H1 (cell line): ENCODE results near the gene PHLDA3. TPM values are rescaled to one million over a fixed set of nuclear protein-coding genes. Genes with fewer than 3 reads are reported as not detected.

Experiments used
- CTCF ChIA-PET: fragments of 300-600 bp; sonication (Branson Sonifier 250); formaldehyde crosslinking; loops from one replicate; lab custom pipeline; 2021; ENCODE audit not compliant: partially characterized antibody; lab: Charles Lee
- POLR2A ChIA-PET: fragments of 300-600 bp; sonication (Branson Sonifier 250); formaldehyde crosslinking; loops from one replicate; lab custom pipeline; 2021; ENCODE audit warnings: inconsistent platforms; ENCODE audit not compliant: partially characterized antibody; lab: Charles Lee
- DNase-seq, 2 experiments: peaks; one replicate each; pipeline versions ENCODE4 v3.0.0 to v3.0.0-alpha.2; 2010 to 2022; ENCODE audit warnings: low spot score in 2 of 2, low read depth in 1 of 2, mixed read lengths in 1 of 2
- FAIRE-seq: peaks from 2 replicates; lab custom pipeline; 2011; peaks lifted over from hg19 to GRCh38; lab: Jason Lieb, UNC
- H2AFZ ChIP-seq: 2 replicates; pipeline ENCODE4 v1.8.1; 2012; ENCODE audit warnings: low read length, inconsistent platforms
- H2AK5ac ChIP-seq: 2 replicates; pipeline ENCODE4 v1.6.1; 2013; ENCODE audit warnings: low read depth, low read length
- H2BK120ac ChIP-seq: replicated peaks from 2 replicates; pipeline ENCODE3; 2013; ENCODE audit warnings: low read depth, low read length, inconsistent platforms
- H2BK12ac ChIP-seq: 2 replicates; pipeline ENCODE4 v1.6.1; 2013; ENCODE audit warnings: low read depth, low read length
- H2BK15ac ChIP-seq: 2 replicates; pipeline ENCODE4 v1.6.1; 2013; ENCODE audit warnings: low read length
- H2BK20ac ChIP-seq: 2 replicates; pipeline ENCODE4 v1.6.1; 2013; ENCODE audit warnings: low read length
- H2BK5ac ChIP-seq: 2 replicates; pipeline ENCODE4 v1.6.1; 2013; ENCODE audit warnings: low read depth, low read length
- H3K14ac ChIP-seq: 2 replicates; pipeline ENCODE4 v1.6.1; 2013; ENCODE audit warnings: inconsistent platforms; ENCODE audit not compliant: insufficient read length
- H3K18ac ChIP-seq: 2 replicates; pipeline ENCODE4 v1.6.1; 2013; ENCODE audit warnings: low read length; ENCODE audit errors: extremely low read depth
- H3K23ac ChIP-seq: 2 replicates; pipeline ENCODE4 v1.6.1; 2013; ENCODE audit warnings: inconsistent platforms; ENCODE audit not compliant: insufficient read length
- H3K23me2 ChIP-seq: 2 replicates; pipeline ENCODE4 v1.6.1; 2013; ENCODE audit warnings: low read depth, low read length
- H3K27ac ChIP-seq: 2 replicates; pipeline ENCODE4 v1.6.1; 2011; ENCODE audit warnings: low read depth, low read length, inconsistent platforms
- H3K27me3 ChIP-seq, 4 experiments: replicated peaks in 1 of 4; 1 replicate in 1 of 4; 2 replicates in 3 of 4; pipeline versions ENCODE4 v1.6.1 to v1.8.1; 2011 to 2013; ENCODE audit warnings: low read length in 3 of 4, mild to moderate bottlenecking in 3 of 4, inconsistent platforms in 2 of 4, mixed read lengths in 2 of 4, moderate library complexity in 1 of 4; ENCODE audit not compliant: control insufficient read depth in 3 of 4, insufficient read depth in 3 of 4; ENCODE audit errors: extremely low read depth in 1 of 4
- H3K36me3 ChIP-seq, 4 experiments: 2 replicates each; pipeline versions ENCODE4 v1.6.1 to v1.8.1; 2011 to 2013; ENCODE audit warnings: mild to moderate bottlenecking in 4 of 4, low read length in 3 of 4, moderate library complexity in 2 of 4, control low read depth in 1 of 4, inconsistent platforms in 1 of 4; ENCODE audit not compliant: insufficient read depth in 4 of 4, control insufficient read depth in 2 of 4
- H3K4ac ChIP-seq: replicated peaks from 2 replicates; pipeline ENCODE3; 2013; ENCODE audit warnings: low read length, low read depth, mixed read lengths, inconsistent platforms; ENCODE audit not compliant: insufficient read length
- H3K4me1 ChIP-seq, 4 experiments: replicated peaks in 1 of 4; 1 replicate in 1 of 4; 2 replicates in 3 of 4; pipeline versions ENCODE4 v1.6.1 to v1.8.1; 2011 to 2013; ENCODE audit warnings: low read length in 3 of 4, inconsistent platforms in 2 of 4, mixed read lengths in 1 of 4; ENCODE audit not compliant: insufficient read depth in 4 of 4, control insufficient read depth in 3 of 4
- H3K4me2 ChIP-seq, 2 experiments: 2 replicates each; pipeline versions ENCODE4 v1.6.1 to v1.8.1; 2011 to 2013; ENCODE audit warnings: low read depth in 2 of 2, low read length in 2 of 2, control low read depth in 1 of 2, inconsistent platforms in 1 of 2, mild to moderate bottlenecking in 1 of 2; ENCODE audit not compliant: insufficient read depth in 1 of 2
- H3K4me3 ChIP-seq, 4 experiments: fragments of 200-600, 300-600 bp in 1 of 4; sonication (generic), shearing (Covaris generic), sonication (Bioruptor Twin) in 1 of 4; 2 replicates each; pipeline versions ENCODE4 v1.5.1 to v1.8.1; 2011 to 2016; ENCODE audit warnings: low read length in 4 of 4, low read depth in 3 of 4, control low read depth in 2 of 4, inconsistent platforms in 2 of 4, mild to moderate bottlenecking in 2 of 4, mixed read lengths in 1 of 4, moderate library complexity in 1 of 4; ENCODE audit not compliant: insufficient read depth in 2 of 4; ENCODE audit errors: extremely low read depth in 1 of 4
- H3K56ac ChIP-seq: replicated peaks from 2 replicates; pipeline ENCODE3; 2013; ENCODE audit warnings: low read depth, mild to moderate bottlenecking, mixed read lengths, low read length, inconsistent platforms; ENCODE audit not compliant: insufficient read length
- H3K79me1 ChIP-seq: 2 replicates; pipeline ENCODE4 v1.6.1; 2013; ENCODE audit warnings: low read depth, low read length, control low read depth
- H3K79me2 ChIP-seq, 2 experiments: 2 replicates each; pipeline versions ENCODE4 v1.6.1 to v1.8.1; 2012 to 2013; ENCODE audit warnings: low read length in 2 of 2, mild to moderate bottlenecking in 2 of 2, inconsistent platforms in 1 of 2; ENCODE audit not compliant: insufficient read depth in 2 of 2, control insufficient read depth in 1 of 2
- H3K9ac ChIP-seq, 4 experiments: replicated peaks in 1 of 4; 1 replicate in 1 of 4; 2 replicates in 3 of 4; pipeline versions ENCODE4 v1.6.1 to v1.8.1; 2011 to 2013; ENCODE audit warnings: low read depth in 3 of 4, low read length in 3 of 4, control low read depth in 2 of 4, mild to moderate bottlenecking in 2 of 4, moderate library complexity in 2 of 4, inconsistent platforms in 1 of 4; ENCODE audit errors: extremely low read depth in 1 of 4
- H3K9me3 ChIP-seq, 2 experiments: 2 replicates each; pipeline versions ENCODE4 v1.6.1 to v1.8.1; 2012 to 2013; ENCODE audit warnings: mild to moderate bottlenecking in 2 of 2, moderate library complexity in 2 of 2, control low read depth in 1 of 2, inconsistent platforms in 1 of 2, low read depth in 1 of 2, low read length in 1 of 2, mixed read lengths in 1 of 2; ENCODE audit not compliant: insufficient read depth in 2 of 2
- H4K20me1 ChIP-seq, 2 experiments: replicated peaks in 1 of 2; 2 replicates each; pipeline versions ENCODE3 to v1.8.1; 2011 to 2013; ENCODE audit warnings: inconsistent platforms in 2 of 2, low read length in 2 of 2, mild to moderate bottlenecking in 1 of 2; ENCODE audit not compliant: insufficient read depth in 2 of 2, control insufficient read depth in 1 of 2
- H4K5ac ChIP-seq: 2 replicates; pipeline ENCODE4 v1.6.1; 2013; ENCODE audit warnings: low read length, low read depth, mixed read lengths, inconsistent platforms; ENCODE audit not compliant: insufficient read length
- H4K8ac ChIP-seq: 2 replicates; pipeline ENCODE4 v1.8.0; 2013; ENCODE audit warnings: mild to moderate bottlenecking, moderate library complexity, low read length, inconsistent platforms; ENCODE audit not compliant: insufficient read depth; ENCODE audit errors: extremely low read depth
- H4K91ac ChIP-seq: replicated peaks from 2 replicates; pipeline ENCODE3; 2013; ENCODE audit warnings: low read length, mixed read lengths, inconsistent platforms; ENCODE audit not compliant: insufficient read length
- EP300 ChIP-seq, 2 experiments: IDR thresholded peaks; 1 replicate in 1 of 2; 2 replicates in 1 of 2; pipeline ENCODE4 v1.6.1; 2011 to 2012; ENCODE audit warnings: low read depth in 2 of 2, low read length in 2 of 2, mild to moderate bottlenecking in 2 of 2, borderline replicate concordance in 1 of 2, inconsistent platforms in 1 of 2, moderate library complexity in 1 of 2
- WGBS, 2 experiments: shearing (Covaris generic) in 1 of 2; methylation state at CpG; one replicate each; pipeline versions ENCODE4 v1.1.6 to v1.1.7; 2013 to 2015; ENCODE audit warnings: low lambda C conversion rate in 2 of 2, mixed read lengths in 2 of 2, inconsistent platforms in 1 of 2, low coverage in 1 of 2, missing lambda C conversion rate in 1 of 2; ENCODE audit not compliant: insufficient replicate concordance in 2 of 2, insufficient coverage in 1 of 2, insufficient read length in 1 of 2; ENCODE audit errors: extremely low coverage in 1 of 2, missing lambda C conversion rate in 1 of 2; 5-methylcytosine and 5-hydroxymethylcytosine counted together
- polyA plus RNA-seq, 7 experiments: library from polyadenylated mRNA; depleted of rRNA in 3 of 7; stranded (reverse) in 5 of 7; unstranded in 2 of 7; fragments of >200 nt in 5 of 7; fragments of 200-250 nt in 2 of 7; gene quantifications; 1 replicate in 5 of 7; 2 replicates in 1 of 7; 4 replicates in 1 of 7; pipeline versions ENCODE4 v1.2.1 to v1.2.3, GENCODE V29; 2011 to 2013; ENCODE audit warnings: missing spikeins in 2 of 7, mixed read lengths in 2 of 7
- total RNA-seq: library from RNA; stranded (reverse); fragmentation: NEBNext Ultra II Directional; extraction: Animal tissue kit (Norgen Biotek cat#: 25700); gene quantifications from 2 replicates; pipeline ENCODE4 v1.2.1, GENCODE V29; 2021
- TF ChIP-seq, protein P1 (sequence below): IDR thresholded peaks from 2 replicates; pipeline ENCODE4 v1.6.1; 2011; ENCODE audit warnings: low read length, improper control_type of control experiment

The PHLDA3 gene
- total and polyA plus RNA-seq, 2 of the 8 experiments (the other 6 are each of a cell fraction or from before 2014, with no cell fraction given) = 25.5 to 27.5 TPM

DNA sequence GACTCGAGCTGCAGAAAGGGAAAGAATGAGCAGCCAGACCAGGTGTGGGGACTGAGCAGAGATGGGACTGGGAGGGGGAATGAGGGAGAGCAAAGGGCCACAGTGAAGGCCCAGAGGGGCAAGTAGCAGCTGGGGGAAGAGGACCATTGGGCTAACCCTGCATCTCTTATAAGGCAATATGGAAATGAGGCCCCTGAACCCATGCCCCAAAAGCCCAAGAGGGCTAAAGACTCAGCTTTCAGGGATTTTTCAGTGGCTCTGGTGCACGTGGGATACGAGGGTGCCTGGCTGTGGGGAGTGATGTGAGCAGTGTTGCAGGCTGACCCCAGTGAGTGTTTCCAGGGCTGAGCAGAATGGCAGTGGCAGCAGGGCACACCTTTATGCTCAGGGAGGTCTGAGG, 47.0 kb downstream of the PHLDA3 start:
- FAIRE-seq = no peak
- Histone ChIP-seq H3K27ac (no peak overlapping the region), H2BK15ac (no peak overlapping the region), H3K27me3 (0 out of 7 replicates have a peak, but pooled peaks cover 0 to 2% (median 0%) of the 10 kb centered on the region in 4 experiments), H2BK5ac (no peak overlapping the region), H3K79me2 (no peaks in the 10 kb centered on the region), H3K79me1 (no peaks in the 10 kb centered on the region), H2BK12ac (no peak overlapping the region; the same call in 1 of the 2 replicates), H3K18ac (no peak overlapping the region), H2AK5ac (no peak overlapping the region), H3K4me3 (no peak overlapping the region), H3K9ac (no peak overlapping the region), H3K4me2 (no peak overlapping the region), H4K20me1 (no peaks in the 10 kb centered on the region), H3K4me1 (peaks cover 0 to 10% (median 0%) of the 10 kb centered on the region in 4 experiments; a peak in 1 of 7 replicates), H3K9me3 (no peaks in the 10 kb centered on the region; a peak in 1 of 4 replicates), H3K23ac (no peak overlapping the region), H3K23me2 (no peaks in the 10 kb centered on the region; the same call in 1 of the 2 replicates), H3K36me3 (no peaks in the 10 kb centered on the region), H2BK120ac (no peak overlapping the region), H3K56ac (no peak overlapping the region), H3K4ac (no peak overlapping the region), H3K14ac (no peak overlapping the region), H4K8ac (peak overlapping the region; percentile 8; the same call in 1 of the 2 replicates), H2BK20ac (no peak overlapping the region), H2AFZ (no peak overlapping the region), H4K91ac (no peak overlapping the region), H4K5ac (no peak overlapping the region)
- WGBS, 2 experiments = 78% methylated on average over 3 of the region's 3 CpGs; no CpG with 5 or more reads in 1 of the 2 experiments
- no peak for TF ChIP-seq EP300 (IDR thresholded peaks at IDR 0.05; ENCODE audit: borderline replicate concordance in 1 of 2, low read depth in 2 of 2, low read length in 2 of 2)
- TF ChIP-seq, protein P1, sequence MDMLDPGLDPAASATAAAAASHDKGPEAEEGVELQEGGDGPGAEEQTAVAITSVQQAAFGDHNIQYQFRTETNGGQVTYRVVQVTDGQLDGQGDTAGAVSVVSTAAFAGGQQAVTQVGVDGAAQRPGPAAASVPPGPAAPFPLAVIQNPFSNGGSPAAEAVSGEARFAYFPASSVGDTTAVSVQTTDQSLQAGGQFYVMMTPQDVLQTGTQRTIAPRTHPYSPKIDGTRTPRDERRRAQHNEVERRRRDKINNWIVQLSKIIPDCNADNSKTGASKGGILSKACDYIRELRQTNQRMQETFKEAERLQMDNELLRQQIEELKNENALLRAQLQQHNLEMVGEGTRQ = no peak
- ChIA-PET CTCF (interaction anchor here (0.7 to 7.0 kb wide), 10 partner anchors 10 to 110 kb away, joined by 3 to 60 read pairs (median 4); no protein-coding TSS in a partner anchor), POLR2A (interaction anchor here (1.7 to 2.6 kb wide), 2 partner anchors 11 to 15 kb away, joined by 4 to 8 read pairs; no protein-coding TSS in a partner anchor)
- no peak for DNase-seq
